Measurements from ENCODE around the gene SLC12A3.
"Not testable (repeated sequence)": the region's sequence is repeated elsewhere in the genome, so short reads cannot be mapped to it uniquely, and the experiment has no call there.

The SLC12A3 gene

GRCh38 chr16:56848029-56848936 is 16.7 kb upstream of the SLC12A3 start:
- DNase-seq, result no peak

- no peak for DNase-seq
These were observed 15.9 kb upstream of the SLC12A3 start for GRCh38 chr16:56848955-56849689.

GRCh38 chr16:56849690-56850680 is 15.0 kb upstream of the SLC12A3 start:
- DNase-seq, result no peak

- DNase-seq, result no peak
These were observed 13.2 kb upstream of the SLC12A3 start for GRCh38 chr16:56851671-56852400.

- DNase-seq, result no peak
These were observed 12.6 kb upstream of the SLC12A3 start for GRCh38 chr16:56852401-56852730.

DNA sequence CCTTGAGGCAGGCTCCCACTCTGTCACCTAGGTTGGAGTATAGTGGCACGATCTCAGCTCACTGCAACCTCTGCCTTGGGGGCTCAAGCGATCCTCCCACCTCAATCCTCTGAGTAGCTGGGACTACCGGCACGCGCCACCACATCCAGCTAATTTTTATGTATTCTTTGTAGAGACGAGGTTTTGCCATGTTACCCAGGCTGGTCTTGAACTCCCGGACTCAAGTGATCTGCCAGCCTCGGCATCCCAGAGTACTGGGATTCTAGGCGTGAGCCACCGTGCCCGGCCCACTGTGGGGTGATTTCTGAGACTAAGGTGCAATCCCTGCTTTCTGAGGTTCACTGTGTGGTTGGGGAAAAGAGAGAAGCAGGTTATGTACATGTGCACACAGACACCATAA is 12.0 kb upstream of the SLC12A3 start:
- DNase-seq, result no peak

GRCh38 chr16:56855201-56855600 is 9.8 kb upstream of the SLC12A3 start:
- no peak for DNase-seq

- DNase-seq, result no peak
These were observed 9.1 kb upstream of the SLC12A3 start for GRCh38 chr16:56855946-56856345.

DNA sequence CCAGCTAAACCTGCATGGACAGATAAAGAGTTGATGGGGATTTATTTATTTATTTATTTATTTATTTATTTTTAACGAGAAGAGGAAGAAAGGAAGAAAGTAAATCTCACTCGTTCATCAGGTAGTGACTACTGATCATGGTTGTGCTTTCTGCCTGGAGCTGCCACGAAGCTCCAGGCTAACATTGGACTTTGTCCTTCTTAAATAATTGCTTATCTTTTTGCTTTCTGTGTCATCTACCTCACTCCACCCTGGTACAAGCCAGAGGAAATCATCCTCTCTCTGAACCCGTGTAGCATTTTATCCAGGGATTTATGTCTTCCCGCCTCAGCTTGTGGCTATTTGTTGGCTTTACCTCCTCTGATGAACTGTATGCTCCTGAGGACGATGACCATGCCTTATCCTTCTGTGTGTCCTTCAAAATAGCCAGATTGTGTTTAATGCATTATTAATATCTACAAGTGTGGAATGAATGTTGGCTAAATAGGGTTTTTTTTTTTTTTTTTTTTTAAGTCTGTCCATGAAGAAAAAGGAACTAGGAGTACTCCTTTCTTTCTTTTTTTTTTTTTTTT is 8.0 kb upstream of the SLC12A3 start:
- no peak for DNase-seq

GRCh38 chr16:56858374-56858773 is 6.6 kb upstream of the SLC12A3 start:
- DNase-seq, result no peak

DNA sequence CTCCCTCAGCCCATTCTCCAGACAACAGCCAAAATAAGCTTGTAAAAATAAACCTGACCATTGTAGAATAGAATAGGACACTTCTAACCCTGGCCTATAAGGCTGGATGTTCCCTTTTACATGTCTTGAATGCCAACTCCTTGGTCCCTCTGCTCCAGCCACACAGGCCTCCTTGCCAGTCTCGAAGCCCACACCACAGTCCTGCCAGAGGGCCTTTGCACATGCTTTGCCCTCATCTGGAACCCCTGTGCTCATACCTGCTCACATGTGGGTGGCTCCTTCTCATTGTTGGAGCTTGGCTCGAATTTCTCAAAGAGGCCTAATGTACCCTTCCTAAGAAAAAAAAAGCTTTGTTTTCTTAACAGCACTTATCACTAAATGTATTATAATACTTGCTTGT is 5.4 kb upstream of the SLC12A3 start:
- DNase-seq, result no peak

DNA sequence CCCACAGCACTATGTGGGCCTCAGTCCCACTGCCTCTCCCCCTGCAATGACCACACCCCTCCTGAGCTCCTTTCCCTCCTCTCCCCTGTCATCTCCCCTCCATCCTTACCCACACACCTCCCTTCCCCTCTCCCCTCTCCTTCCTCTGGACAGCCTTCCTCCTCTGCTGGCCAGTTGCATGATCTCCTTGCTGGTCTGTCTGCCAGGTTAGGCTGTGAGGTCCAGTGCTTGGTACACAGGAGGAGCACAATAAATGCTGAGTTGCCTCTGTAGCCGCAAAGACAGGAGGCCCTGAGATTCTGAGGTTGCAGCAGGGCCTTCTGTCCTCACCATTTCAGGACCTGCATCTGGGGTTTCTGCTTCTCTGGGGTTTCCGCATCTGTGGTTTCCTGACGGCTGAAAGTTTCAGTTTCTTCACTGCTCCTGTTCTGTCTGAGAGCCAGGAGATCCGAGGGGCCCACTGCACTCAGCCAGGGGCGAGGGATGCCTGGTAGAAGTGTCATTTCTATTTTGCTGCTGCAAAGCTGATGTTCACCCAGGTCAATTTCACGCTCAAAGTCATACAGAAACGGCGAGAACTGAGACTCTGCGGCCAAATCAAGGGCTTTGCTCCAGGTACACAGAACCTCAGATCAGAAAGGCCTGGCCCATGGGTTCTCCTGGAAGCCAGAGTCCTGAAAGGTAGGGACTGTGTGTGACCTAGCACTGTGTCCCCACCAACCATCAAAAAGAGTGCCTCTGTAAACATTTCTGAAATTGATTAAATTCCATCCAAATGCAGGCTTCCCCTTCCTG is 4.6 kb upstream of the SLC12A3 start:
- DNase-seq, result no peak

GRCh38 chr16:56861092-56861610 is 3.9 kb upstream of the SLC12A3 start:
- DNase-seq, result no peak

DNA sequence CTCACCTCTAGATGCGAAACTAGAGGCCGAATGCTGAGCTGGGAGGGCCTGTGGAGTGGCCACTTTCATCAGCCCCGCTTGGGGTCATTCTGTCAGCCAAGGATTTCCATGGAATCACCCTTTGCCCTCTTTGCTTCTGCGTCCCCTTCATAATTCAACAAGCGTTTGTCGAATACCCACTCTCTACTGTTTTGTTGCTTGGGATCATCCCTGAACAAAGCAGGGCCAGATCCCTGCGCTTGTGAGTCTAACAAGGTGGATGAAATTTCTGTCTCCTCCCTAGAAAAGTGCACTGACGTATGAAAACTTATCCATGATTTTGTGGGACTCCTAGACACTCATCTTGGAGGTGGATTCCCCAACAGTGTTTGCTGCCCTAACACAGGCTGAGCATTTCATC is 3.3 kb upstream of the SLC12A3 start:
- no peak for DNase-seq

DNA sequence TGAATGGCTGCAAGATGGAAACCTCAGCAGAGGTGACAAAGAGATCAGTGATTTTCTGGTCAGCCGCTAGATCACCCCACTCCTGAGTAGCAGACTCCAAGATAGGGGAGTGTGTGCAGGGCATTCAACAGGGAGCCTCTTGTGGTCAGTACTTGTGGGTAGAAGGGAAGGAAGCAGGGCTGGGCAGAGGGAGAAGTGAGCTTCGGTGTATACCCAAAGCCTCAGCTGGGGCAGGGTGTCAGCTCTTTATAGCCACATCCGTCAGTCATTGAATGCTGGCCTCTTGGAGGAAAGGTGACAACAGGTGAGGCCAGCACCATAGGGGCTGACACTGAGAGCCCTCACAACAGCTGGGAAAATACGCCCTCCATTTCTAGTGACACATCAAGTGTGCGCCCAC is 2.2 kb upstream of the SLC12A3 start:
- no peak for DNase-seq

DNA sequence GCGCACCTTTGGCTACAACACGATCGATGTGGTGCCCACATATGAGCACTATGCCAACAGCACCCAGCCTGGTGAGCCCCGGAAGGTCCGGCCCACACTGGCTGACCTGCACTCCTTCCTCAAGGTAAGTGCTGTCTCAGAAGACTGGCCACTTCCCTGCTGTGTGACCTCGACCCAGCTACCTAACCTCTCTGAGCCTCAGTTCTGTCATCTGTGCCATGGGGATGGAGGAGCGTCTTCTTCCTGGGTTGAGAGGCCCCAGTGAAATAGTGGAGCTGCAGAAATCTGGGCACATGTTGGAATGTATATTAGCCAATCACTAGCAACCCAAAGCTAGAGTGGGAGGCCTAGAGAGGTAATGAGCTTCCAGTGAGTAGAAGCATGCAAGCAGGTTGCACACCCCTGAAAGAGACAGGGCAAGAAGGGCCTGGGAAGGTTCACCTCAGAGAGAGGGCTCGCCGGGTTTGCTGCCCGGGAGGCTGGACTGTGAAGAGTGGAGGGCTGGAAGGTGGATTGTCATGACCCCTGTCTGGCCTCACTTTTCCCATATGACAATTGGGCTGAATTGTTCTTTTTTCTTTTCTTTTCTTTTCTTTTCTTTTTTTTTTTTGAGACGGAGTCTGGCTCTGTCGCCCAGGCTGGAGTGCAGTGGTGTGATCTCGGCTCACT is 521 bp downstream of the SLC12A3 start:
- DNase-seq, result no peak

DNA sequence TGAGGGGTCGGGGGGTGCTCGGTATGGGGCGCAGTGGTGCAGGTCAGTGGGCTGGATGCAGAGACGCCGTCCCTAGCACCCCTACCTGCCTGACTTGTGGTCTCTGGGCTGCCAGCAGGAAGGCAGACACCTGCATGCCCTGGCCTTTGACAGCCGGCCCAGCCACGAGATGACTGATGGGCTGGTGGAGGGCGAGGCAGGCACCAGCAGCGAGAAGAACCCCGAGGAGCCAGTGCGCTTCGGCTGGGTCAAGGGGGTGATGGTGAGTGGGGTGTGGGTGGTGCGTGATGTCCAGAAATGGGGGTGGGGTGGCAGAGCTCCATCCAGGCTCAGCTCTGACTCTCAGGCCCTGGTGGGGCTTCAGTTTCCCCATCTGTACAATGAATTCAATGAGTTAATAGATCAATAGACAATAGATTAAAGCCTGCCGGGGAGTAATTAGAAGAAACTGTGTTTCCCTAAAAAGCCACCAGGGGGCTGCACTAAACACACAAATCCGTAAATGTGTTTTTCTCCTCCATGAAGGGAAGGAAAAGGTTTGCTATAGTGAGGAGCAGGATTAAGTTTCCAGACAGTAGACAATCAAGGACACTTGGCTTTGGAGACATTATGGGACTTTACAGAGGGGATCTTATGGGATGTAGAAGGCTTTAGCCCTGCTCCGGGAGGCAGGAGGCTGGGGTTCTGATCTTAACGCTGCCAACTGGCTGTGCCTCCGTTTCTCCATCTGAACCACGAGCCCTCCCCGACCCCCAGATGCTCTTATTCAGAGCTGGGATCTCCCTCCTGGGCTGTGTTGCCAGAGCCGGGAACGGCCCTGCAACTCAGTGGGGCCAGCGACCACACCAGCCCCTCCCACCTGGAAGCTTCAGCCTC is 2.2 kb downstream of the SLC12A3 start:
- DNase-seq, result peak; percentile 42

DNA sequence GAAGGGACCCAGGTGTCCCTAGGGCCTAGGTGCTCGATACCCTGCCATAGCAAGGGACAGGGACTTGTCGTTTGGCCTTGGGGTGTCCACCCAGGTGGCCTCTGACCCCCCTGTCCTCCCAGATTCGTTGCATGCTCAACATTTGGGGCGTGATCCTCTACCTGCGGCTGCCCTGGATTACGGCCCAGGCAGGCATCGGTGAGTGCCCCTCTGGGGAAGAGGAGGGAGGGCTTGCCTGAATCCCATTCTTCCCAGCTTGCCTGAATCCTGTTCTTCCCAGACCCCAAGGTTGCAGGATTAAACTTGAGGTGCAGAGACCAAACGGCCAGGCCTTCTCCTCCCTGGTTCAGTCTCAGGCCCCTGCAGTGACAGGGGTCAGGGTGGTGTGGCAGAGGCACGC is 3.2 kb downstream of the SLC12A3 start:
- no peak for DNase-seq

GRCh38 chr16:56868766-56869165 is 3.8 kb downstream of the SLC12A3 start:
- not testable (repeated sequence) for DNase-seq
